Prostate gland (tissue), 2 donors: ENCODE measurements around the gene DHDH. TPM values are rescaled to one million over a fixed set of nuclear protein-coding genes. Genes with fewer than 3 reads are reported as not detected.

Experiments
- DNase-seq: peaks from one replicate; pipeline ENCODE4 v3.0.0-alpha.2; 2019; ENCODE audit warnings: low spot score
- H3K27ac ChIP-seq, 2 donors: fragments of 200-600 bp; sonication (generic); 2 replicates each; pipeline ENCODE4 v1.5.1; 2017 to 2019
- H3K27me3 ChIP-seq: fragments of 200-600 bp; sonication (generic); replicated peaks from 2 replicates; pipeline ENCODE4 v1.5.1; 2019; ENCODE audit not compliant: insufficient read depth
- H3K36me3 ChIP-seq, 2 donors: fragments of 200-600 bp; sonication (generic); 1 replicate in 1 of 2; 2 replicates in 1 of 2; pipeline versions ENCODE4 v1.5.1 to v1.8.1; 2017 to 2019
- H3K4me1 ChIP-seq: fragments of 200-600 bp; sonication (generic); replicated peaks from 2 replicates; pipeline ENCODE4 v1.5.1; 2019
- H3K4me3 ChIP-seq, 2 donors: fragments of 200-600 bp; sonication (generic); 2 replicates each; pipeline ENCODE4 v1.5.1; 2017 to 2019
- H3K9me3 ChIP-seq: fragments of 200-600 bp; sonication (generic); 2 replicates; pipeline ENCODE4 v1.5.1; 2017
- POLR2A ChIP-seq: fragments of 450-650 bp; IDR thresholded peaks from one replicate; pipeline ENCODE4 v1.6.1; 2016; ENCODE audit warnings: antibody characterized with exemption, mild to moderate bottlenecking
- POLR2AphosphoS5 ChIP-seq: sonication (generic); formaldehyde crosslinking; IDR thresholded peaks from one replicate; pipeline ENCODE4 v1.6.1; 2017; ENCODE audit warnings: antibody characterized with exemption
- WGBS: methylation state at CpG from one replicate; pipeline ENCODE4 v1.1.5; 2018; 5-methylcytosine and 5-hydroxymethylcytosine counted together
- intact Hi-C: fragments of 100-400 bp; cut with DNase I; formaldehyde crosslinking; loops from one replicate; pipeline ENCODE4 v1.14.2; 2022
- total RNA-seq, 2 donors: library from RNA; depleted of rRNA; stranded (reverse); fragments of >200 nt; gene quantifications; one replicate each; pipeline ENCODE4 v1.1.0, GENCODE V29; 2016
- TF ChIP-seq, protein P1 (sequence below), 4 experiments: fragments of 200-600 bp in 2 of 4; fragments of 450-650 bp in 2 of 4; sonication (generic) in 2 of 4; IDR thresholded peaks; 1 replicate in 3 of 4; 2 replicates in 1 of 4; pipeline ENCODE4 v1.5.1; 2016 to 2019; ENCODE audit warnings: antibody characterized with exemption in 4 of 4, mild to moderate bottlenecking in 2 of 4, moderate library complexity in 2 of 4

The DHDH gene
- total RNA-seq, 2 donors from 2014 or later = 4.6 to 12.6 TPM

DNA sequence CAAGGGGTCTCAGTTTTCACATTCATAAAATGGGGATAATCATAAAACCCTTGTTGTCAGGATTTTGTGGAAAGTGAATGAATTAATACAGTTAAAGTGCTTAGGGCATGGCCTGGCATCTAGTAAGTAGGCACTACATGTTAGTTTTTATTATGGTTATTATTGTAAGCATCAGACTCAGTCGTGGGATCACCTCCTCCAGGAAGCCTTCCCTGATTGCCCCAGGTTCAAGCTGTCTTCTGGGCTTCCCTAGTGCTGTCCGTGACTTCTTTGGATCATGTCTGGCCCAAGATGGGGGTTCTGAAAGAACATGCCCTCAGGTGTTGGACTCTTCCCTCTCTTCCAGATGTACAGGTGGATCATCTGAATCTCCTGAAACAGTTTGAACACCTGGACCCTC lies 22.7 kb upstream of the DHDH start:
- Histone ChIP-seq H3K9me3 (no peaks in the 10 kb centered on the region), H3K27ac (no peak overlapping the region), H3K27me3 (no peaks in the 10 kb centered on the region), H3K4me1 (no peaks in the 10 kb centered on the region), H3K36me3 (peaks cover 0 to 15% of the 10 kb centered on the region in 2 donors), H3K4me3 (no peak overlapping the region)
- WGBS = 90% methylated on average over 2 of the region's 2 CpGs
- intact Hi-C loops = no loop called here
- no peak for DNase-seq
- TF ChIP-seq, protein P1, sequence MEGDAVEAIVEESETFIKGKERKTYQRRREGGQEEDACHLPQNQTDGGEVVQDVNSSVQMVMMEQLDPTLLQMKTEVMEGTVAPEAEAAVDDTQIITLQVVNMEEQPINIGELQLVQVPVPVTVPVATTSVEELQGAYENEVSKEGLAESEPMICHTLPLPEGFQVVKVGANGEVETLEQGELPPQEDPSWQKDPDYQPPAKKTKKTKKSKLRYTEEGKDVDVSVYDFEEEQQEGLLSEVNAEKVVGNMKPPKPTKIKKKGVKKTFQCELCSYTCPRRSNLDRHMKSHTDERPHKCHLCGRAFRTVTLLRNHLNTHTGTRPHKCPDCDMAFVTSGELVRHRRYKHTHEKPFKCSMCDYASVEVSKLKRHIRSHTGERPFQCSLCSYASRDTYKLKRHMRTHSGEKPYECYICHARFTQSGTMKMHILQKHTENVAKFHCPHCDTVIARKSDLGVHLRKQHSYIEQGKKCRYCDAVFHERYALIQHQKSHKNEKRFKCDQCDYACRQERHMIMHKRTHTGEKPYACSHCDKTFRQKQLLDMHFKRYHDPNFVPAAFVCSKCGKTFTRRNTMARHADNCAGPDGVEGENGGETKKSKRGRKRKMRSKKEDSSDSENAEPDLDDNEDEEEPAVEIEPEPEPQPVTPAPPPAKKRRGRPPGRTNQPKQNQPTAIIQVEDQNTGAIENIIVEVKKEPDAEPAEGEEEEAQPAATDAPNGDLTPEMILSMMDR (IDR thresholded peaks at IDR 0.05) = no peak
- TF ChIP-seq POLR2A (no peak), POLR2AphosphoS5 (no peak)

DNA sequence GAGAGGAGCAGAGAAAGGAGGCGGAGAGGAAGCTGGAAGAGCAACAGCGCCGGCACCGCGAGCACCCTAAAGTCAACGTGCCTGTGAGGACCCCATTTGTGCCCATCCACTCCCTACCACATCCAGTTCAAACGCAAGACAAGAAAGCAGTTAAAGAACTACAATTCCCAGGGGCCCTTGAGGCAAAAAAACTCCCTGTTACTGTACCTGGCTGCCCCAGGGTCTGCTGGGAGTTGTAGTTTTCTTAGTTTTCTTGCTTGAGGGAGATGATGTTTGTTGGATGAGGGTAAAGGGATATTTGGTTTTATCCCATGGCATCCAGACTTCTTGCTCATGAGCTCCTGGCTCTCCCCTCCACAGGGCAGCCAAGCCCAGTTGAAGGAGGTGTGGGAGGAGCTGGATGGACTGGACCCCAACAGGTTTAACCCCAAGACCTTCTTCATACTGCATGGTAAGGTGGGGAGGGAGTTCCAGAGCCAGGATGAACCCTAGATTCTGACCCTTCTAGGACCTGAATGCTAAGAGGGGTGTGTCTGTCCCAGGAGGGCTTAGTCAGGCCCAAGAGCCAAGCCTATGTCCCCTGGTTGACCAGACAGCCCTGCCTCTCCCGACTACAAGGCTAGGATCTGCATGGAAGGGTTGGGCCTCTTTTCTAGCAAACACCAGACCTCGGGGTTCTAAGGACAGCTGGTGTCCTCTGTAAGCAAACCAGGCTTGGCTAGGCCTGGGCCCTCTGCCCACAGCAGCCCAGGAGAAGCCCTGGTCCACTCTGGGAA lies 20.2 kb upstream of the DHDH start:
- TF ChIP-seq POLR2A = no peak
- peak; percentile 6 for TF ChIP-seq POLR2AphosphoS5
- Histone ChIP-seq H3K9me3 (no peaks in the 10 kb centered on the region), H3K27ac (no peak overlapping the region), H3K4me3 (no peak overlapping the region), H3K27me3 (no peaks in the 10 kb centered on the region), H3K36me3 (peaks cover 0 to 15% of the 10 kb centered on the region in 2 donors), H3K4me1 (no peaks in the 10 kb centered on the region)
- WGBS = 88% methylated on average over 9 of the region's 9 CpGs
- no peak for DNase-seq
- intact Hi-C loops = no loop called here

DNA sequence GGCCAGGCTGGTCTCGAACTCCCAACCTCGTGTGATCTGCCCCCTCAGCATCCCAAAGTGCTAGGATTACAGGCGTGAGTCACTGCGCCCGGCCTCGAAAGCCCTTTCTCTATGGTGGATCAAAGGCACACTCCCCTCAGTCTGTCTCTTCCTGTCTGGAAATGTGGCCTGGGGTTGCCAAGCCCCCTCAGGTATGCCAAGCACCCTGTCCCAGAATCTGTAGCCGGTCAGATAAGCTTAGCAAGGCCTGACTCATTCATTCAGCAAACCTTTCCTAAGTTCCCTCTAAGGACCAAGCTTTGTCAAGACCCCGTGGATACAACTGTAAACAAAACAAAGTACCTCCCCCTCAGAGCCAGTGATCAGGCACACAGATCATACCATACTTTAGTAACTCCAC lies 19.3 kb upstream of the DHDH start:
- WGBS = 96% methylated on average over 8 of the region's 8 CpGs
- intact Hi-C loops = no loop called here
- TF ChIP-seq, protein P1 (IDR thresholded peaks at IDR 0.05) = no peak
- no peak for TF ChIP-seq POLR2AphosphoS5
- no peak for TF ChIP-seq POLR2A
- no peak overlapping the region for H3K27ac ChIP-seq
- H3K4me1 ChIP-seq = no peaks in the 10 kb centered on the region
- no peaks in the 10 kb centered on the region for H3K9me3 ChIP-seq
- no peak for DNase-seq
- H3K4me3 ChIP-seq = no peak overlapping the region
- H3K27me3 ChIP-seq = no peaks in the 10 kb centered on the region
- H3K36me3 ChIP-seq = peaks cover 0 to 15% of the 10 kb centered on the region in 2 donors

DNA sequence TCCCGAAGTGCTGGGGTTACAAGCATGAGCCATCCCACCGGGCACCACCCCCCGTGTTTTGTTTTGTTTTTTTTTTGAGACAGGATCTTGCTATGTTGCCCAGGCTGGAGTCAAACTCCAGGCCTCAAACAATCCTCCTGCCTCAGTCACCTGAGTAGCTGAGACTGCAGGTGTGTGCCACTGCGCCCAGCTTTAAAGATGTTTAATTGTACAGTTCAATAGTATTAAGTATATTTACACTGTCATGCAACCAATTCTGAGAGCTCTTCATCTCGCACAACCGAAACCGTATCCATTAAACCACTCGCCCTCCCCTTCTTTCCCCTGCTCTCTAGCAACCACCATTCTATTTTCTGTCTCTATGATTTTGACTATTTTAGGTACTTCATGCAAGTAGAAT lies 17.7 kb upstream of the DHDH start:
- Histone ChIP-seq H3K27ac (peak overlapping the region; percentile 42 to 57), H3K4me1 (no peaks in the 10 kb centered on the region), H3K36me3 (peaks cover 0 to 15% of the 10 kb centered on the region in 2 donors), H3K27me3 (no peaks in the 10 kb centered on the region), H3K9me3 (no peaks in the 10 kb centered on the region), H3K4me3 (no peak overlapping the region)
- 67% methylated on average over 8 of the region's 8 CpGs for WGBS
- TF ChIP-seq, protein P1 (IDR thresholded peaks at IDR 0.05) = no peak
- TF ChIP-seq POLR2AphosphoS5 (peak; percentile 61), POLR2A (no peak)
- no peak for DNase-seq
- intact Hi-C loops = no loop called here

DNA sequence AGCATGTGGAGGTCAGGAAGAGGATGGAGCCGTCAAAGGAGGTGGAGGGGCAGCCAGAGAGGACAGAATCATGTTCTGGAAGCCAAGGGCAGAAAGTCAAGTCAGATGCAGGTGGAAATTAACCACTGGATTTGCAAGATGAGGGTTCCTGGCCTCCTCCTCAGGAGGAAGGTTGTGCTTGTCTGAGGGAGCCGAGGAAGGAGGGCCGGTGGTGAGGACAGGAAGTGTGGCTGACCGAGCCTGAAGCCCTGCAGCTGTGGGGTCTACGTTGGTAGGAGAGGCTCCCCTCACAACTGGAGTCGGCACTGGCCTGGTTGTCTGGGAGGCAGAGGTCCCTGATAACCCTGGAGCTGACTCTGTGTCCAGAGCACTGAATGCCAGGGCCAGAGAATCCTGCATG lies 15.4 kb upstream of the DHDH start:
- DNase-seq = no peak
- Histone ChIP-seq H3K9me3 (no peaks in the 10 kb centered on the region), H3K27me3 (no peaks in the 10 kb centered on the region), H3K27ac (no peak overlapping the region), H3K4me1 (no peaks in the 10 kb centered on the region), H3K4me3 (no peak overlapping the region), H3K36me3 (peaks cover 0 to 9% of the 10 kb centered on the region in 2 donors)
- TF ChIP-seq, protein P1 (IDR thresholded peaks at IDR 0.05) = no peak
- no peak for TF ChIP-seq POLR2A
- no peak for TF ChIP-seq POLR2AphosphoS5
- WGBS = 88% methylated on average over 6 of the region's 6 CpGs
- intact Hi-C loops = no loop called here
